ENCODE results near the gene NDOR1.

Gene NDOR1

DNA sequence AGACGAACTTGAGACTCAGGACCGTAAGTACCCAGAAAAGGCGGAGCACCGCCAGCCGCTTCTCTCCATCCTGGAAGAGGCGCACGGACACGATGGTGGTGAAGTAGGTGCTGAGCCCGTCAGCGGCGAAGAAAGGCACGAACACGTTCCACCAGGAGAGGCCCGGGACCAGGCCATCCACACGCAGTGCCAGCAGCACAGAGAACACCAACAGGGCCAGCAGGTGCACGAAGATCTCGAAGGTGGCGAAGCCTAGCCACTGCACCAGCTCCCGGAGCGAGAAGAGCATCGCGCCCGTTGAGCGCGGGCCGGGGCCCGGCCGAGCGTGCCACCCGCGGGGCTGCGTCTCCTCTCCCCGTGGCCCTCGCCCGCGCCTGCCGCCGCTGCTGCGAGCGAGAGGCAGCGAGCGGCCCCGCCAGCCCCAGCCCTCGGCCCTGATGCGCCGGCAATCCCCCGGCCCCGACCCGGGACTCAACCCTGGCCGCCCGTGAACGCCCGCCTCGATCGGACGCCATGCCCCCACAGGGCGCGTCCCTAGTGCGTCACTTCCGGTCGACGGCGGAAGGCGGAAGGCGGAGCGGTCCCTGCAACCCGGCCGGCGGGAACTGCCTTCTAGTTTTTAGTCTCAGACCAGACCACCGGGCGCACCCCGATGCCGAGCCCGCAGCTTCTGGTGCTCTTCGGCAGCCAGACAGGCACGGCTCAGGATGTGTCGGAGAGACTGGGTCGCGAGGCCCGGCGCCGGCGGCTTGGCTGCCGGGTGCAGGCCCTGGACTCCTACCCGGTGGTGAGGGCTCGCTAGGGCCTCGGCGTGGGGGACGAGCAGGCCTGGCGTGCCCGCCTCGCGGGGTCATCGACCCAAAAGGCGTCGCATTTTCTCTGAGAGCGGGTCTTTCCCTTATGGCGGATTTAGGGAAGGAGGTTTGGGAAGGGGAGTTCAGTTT lies at the start of gene NDOR1, which contains the start of gene TMEM203:
Gene NDOR1 (plus strand): TSS at position 575 of the 944 bp plus-strand sequence. CDS start 78 bp downstream, at position 653.
Gene TMEM203 (minus strand): TSS at position 523 of the 944 bp plus-strand sequence. CDS start 234 bp downstream, at position 289.
- peak; percentile 99 for DNase-seq

DNA sequence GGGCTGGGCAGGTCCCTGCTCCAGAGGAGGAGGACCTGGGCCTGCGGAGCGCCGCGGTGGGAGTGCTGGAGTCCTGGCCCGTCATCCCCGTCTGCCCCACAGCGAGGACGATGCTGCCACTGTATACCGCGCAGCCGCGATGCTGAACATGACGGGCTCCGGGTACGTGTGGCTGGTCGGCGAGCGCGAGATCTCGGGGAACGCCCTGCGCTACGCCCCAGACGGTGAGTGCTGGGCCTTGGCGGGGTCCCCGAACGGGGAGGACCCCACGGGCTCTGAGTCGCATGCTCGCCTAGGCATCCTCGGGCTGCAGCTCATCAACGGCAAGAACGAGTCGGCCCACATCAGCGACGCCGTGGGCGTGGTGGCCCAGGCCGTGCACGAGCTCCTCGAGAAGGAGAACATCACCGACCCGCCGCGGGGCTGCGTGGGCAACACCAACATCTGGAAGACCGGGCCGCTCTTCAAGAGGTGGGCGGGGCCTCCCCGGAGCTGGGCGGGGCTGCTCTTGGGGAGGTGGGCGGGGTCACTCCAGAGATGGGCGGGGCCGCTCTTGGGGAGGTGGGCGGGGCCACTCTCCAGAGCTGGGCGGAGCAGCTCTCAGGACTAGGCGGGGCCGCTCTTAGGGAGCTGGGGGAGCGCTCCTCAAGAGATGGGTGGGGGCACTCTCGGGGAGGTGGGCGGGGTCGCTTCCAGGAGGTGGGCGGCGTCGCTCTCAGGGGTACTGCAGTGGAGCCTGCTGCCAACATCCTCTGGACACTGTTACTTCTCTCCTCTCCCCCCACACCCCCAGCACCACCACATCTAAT lies 48.7 kb upstream of the NDOR1 start:
- DNase-seq: peak; percentile 90

DNA sequence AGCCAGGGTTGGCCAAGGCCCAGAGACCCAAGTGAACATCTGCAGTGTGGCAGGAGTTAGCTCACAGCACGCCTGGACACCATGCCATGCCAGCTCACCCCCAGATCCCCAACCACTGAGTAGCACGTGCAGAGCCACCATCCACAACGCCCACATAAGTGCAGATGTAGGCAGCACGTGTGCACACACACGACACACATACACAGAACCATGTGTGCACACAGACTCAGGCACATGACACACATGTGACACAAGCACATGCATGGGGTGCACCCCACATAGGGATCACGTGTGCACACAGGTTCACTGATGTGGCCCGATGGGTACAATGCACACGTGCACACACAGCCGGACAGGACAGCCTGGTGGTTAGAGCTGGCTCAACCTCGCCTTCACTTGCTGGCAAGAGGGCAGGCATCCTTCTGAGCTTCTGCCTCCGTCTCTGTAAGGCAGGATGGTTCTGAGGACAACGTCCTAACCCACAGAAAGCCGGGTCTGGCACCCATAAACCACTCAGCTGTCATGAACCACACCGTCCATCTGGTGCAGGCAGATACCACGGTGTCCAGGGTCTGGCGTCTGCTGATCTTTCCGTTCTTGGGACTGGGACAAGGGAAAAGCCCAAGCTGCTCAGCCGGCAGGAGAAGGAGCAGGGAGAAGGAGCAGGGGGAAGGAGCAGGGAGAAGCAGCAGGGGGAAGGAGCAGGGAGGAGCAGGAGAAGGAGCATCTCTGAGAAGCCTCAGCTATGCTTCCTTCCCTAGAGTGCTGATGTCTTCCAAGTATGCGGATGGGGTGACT lies 47.7 kb upstream of the NDOR1 start:
- DNase-seq: no peak

DNA sequence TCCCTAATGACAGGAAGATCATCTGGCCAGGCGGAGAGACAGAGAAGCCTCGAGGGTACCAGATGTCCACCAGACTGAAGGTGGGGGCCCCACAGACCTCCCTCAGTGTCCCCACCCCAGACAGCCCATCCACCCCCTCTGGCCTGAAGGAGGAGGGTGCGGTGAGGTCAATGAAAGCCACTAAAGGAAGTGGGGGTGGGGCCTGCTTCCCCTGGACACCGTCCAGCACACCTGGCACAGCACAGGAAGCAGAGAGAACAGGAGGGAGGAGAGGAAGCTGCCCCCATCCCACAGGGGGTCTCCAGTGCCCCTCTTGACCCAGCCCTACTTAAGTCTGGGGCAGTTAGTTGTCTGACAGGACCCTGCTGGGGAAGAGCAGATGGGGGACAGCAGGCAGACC lies 46.9 kb upstream of the NDOR1 start:
- no peak for DNase-seq

DNA sequence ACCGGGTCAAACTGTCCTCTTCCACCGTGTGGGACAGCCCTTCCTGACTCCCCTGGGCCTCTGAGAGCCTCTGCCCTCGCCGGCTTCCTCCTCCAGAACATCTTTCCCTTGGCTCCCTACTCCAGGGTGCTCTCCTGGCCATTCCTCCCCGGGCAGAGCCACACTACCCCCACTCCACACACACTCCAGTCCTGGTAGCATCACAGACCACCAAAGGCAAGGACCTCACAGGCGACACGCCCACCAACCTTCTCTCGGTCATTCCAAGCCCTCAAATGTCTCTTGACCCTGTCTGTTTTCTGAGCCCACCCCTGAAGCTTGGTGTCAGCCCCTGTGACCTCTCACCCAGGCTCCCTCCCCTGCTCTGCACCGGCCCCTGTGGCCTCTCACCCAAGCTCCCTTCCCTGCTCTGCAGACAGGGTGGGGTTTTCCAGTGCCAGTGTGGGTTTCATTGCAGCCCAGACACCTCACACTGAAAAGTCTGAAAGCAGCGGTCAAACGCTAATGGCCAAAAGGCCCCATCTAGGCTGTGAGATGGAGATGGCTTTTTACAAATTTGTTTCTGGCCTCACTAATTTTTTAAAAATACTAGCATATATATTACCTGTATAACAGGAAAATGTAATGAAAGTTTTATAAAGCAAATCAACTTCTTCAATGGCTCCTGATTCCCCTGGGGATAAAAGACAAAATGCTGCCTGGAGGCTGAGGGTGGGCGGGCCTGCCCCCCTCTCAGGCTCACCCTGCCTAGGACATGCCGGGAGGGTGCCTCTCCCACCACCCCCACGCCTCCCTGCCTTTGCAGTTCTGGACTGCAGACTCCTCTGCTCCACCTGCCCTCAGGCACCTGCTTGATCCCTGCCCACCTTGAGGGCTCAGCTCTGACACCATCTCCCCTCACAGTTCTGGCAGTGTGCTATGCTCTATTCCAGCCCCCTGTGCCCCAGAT lies 46.1 kb upstream of the NDOR1 start:
- no peak for DNase-seq

DNA sequence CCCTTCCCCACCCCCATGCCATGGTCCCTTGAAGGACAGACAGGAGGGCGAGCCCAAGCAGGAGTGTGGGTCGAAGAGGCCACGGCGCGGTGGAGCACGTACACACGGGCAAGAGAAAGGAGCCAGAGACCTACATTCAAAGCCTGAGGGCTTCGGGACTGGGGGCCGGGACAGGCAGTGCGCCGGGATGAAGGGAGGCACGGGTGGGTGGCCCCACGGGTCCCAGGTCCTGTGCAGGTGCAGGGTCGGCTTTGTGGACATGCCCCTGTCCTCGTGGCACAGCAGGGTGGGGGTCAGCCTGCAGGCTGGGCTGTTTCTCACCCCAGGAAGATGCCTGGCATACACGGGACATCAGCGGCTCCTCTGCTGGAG lies 45.5 kb upstream of the NDOR1 start:
- no peak for DNase-seq

DNA sequence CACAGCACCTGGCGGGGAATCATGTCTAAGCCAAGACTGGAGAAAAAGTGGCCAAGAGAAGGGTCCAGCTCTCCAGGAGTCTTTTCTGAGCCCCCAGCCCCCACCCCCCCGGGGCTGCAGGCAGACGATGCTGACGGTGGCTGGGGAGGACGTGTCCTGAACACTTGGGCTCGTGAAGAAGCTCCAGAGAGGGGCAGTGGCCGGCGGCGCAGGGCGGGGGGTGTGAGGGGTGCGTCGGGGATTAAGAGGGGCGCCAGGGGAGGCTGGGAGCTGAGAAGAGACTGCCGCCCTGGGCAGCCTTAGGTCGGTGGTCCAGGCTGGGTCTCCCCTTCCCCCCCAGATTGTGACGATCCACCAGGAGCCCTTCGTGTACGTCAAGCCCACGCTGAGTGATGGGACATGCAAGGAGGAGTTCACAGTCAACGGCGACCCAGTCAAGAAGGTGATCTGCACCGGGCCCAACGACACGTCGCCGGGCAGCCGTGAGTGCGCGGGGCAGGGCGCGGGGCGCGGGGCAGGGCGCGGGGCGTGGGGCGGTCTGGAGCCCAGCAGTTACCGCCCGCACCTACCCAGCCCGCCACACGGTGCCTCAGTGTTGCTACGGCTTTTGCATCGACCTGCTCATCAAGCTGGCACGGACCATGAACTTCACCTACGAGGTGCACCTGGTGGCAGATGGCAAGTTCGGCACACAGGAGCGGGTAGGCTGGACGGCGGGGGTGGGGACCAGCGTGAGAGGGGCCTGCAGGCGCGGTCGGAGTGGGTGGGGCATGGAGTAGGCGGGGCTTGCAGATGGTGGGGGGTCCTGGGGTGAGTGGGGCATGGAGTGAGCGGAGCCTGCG lies 44.6 kb upstream of the NDOR1 start:
- DNase-seq: no peak

DNA sequence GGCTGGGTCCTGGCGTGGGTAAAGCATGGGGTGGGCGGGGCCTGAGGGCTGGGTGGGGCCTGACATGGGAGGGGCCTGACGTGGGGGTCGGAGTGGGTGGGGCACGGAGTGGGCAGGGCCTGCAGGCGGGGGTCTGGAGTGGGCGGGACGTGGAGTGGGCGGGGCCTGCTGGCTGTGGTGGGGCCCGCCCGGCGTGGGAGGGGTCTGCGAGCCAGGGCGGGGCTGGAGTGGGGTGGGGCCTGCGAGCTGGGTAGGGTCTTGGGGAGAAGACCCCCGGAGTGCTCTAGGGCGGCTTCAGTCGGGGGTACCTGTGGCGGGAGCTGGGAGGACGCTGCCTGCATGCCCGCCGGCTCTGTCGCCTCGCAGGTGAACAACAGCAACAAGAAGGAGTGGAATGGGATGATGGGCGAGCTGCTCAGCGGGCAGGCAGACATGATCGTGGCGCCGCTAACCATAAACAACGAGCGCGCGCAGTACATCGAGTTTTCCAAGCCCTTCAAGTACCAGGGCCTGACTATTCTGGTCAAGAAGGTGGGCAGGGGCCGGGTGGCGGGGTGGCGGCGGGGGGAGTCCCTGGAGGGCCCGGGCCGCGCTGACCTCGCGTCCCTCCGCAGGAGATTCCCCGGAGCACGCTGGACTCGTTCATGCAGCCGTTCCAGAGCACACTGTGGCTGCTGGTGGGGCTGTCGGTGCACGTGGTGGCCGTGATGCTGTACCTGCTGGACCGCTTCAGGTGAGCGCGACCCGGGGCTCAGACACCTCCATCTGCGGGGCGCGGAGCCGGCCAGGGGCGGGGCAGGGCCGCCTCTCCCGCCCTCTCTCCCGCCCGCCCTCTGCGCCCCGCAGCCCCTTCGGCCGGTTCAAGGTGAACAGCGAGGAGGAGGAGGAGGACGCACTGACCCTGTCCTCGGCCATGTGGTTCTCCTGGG lies 43.7 kb upstream of the NDOR1 start:
- no peak for DNase-seq

DNA sequence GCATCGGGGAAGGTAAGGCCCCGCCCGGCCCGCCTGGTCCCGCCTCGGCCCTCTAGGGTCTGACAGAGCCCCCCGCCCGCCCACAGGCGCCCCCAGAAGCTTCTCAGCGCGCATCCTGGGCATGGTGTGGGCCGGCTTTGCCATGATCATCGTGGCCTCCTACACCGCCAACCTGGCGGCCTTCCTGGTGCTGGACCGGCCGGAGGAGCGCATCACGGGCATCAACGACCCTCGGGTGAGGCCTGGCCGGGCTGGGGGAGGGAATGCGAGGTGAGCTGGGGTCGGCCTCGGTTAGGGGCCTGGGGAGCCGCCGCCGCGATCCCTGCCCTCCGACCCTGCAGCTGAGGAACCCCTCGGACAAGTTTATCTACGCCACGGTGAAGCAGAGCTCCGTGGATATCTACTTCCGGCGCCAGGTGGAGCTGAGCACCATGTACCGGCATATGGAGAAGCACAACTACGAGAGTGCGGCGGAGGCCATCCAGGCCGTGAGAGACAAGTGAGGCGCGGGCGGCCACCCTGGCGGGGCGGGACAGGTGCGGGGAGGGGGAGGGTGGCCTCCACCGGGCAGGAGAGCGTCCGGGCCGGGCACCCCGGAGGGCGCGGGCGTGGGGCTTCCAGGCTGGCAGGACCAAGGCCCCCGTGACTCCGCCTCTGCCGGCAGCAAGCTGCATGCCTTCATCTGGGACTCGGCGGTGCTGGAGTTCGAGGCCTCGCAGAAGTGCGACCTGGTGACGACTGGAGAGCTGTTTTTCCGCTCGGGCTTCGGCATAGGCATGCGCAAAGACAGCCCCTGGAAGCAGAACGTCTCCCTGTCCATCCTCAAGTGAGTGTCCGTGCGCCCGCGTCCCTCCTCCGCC lies 42.8 kb upstream of the NDOR1 start:
- no peak for DNase-seq

DNA sequence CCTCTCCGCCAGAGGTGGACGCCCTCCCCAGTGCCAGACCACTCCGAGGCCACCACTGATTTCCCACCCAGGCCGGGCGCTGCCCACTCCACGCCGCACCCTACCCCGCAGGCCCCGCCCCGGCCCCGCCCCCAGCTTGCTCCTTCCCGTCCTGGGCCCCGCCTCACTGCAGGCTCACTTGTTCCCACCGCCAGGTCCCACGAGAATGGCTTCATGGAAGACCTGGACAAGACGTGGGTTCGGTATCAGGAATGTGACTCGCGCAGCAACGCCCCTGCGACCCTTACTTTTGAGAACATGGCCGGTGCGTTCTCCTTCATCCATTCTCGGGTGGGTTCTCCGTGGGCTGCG lies 42.2 kb upstream of the NDOR1 start:
- no peak for DNase-seq

DNA sequence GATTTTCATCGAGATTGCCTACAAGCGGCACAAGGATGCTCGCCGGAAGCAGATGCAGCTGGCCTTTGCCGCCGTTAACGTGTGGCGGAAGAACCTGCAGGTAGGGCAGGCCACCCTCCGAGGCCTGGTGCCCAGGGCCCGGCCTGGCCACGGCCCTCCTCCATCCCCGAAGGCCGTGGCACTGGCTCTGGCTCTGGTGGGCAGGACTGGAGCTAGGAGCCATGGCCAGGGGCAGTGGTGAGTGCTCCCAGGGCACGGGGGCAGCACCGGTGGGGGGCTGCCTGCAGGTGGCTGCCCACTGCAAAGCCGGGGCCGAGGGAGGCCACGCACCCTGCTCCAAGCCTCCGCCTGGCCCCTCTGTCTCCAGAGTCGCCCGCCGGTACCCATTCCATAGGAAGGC lies 41.7 kb upstream of the NDOR1 start:
- DNase-seq: no peak

DNA sequence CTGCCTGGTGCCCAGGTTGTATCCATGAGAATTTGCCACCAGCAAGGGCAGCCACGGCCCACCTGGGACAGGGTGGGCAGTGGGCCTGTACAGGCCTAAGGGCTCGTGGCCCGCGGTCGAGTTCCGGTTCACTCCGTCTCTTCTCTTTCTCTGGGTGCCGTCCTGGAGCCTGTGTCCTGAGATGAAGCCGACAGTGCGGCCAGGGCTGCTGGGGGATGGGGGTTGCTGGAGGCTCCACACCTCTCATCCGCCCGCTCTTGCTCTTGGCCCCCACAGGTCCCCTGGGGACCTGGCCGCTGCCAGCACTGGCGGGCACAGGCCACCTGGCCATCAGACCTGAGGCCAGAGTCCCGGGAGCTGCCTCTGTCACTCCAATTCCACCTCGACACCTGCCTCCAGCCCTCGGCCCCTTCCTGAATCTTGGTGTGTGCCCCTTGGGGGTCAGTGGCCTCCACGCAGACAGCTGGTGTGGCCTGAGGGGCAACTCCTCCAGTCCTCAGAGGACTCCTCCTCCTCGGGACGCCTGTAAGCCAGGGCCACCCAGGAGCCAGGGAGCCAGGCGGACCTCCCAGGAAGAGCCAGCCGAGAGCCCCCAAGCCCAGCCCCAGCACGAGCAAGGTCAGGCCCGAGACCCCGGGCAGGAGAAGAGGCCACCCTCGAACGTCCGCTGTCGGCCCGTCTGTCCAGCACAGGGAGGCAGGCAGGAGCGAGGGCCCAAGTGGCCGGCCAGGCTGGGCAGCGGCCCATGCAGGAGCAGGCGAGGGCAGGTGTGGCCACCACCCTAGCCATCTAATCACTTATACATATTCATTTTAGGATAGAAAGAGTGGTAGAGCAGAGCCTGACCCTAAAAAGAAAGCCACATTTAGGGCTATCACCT lies 40.9 kb upstream of the NDOR1 start:
- no peak for DNase-seq

DNA sequence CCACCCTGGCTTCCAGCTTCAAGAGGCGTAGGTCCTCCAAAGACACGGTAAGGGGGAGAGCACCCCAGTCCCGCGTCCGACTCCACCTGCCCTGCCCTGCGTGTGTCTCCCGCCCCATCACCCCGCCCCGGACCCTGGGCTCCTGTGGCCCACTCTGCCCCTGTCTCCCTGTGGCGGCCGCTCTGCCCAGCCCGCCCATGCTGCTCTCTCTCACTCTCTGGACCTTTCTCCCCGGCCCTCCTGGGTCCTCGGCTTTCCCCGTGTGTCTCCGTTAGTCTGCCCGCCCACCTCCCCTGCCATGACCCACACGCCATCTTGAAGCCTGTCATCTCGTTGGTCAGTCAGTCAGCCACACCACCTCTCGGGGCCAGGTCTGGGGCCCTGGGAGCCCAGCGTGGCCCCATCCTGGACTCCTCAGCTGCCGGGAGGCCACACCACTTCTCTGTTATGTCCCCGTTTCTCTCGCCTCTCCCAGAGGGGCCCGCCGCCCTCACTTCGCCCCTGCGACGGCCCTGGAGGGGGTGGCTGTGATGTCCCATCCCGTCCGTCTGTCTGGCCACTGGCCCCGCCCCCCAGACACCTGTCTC lies 40.2 kb upstream of the NDOR1 start:
- DNase-seq: no peak

DNA sequence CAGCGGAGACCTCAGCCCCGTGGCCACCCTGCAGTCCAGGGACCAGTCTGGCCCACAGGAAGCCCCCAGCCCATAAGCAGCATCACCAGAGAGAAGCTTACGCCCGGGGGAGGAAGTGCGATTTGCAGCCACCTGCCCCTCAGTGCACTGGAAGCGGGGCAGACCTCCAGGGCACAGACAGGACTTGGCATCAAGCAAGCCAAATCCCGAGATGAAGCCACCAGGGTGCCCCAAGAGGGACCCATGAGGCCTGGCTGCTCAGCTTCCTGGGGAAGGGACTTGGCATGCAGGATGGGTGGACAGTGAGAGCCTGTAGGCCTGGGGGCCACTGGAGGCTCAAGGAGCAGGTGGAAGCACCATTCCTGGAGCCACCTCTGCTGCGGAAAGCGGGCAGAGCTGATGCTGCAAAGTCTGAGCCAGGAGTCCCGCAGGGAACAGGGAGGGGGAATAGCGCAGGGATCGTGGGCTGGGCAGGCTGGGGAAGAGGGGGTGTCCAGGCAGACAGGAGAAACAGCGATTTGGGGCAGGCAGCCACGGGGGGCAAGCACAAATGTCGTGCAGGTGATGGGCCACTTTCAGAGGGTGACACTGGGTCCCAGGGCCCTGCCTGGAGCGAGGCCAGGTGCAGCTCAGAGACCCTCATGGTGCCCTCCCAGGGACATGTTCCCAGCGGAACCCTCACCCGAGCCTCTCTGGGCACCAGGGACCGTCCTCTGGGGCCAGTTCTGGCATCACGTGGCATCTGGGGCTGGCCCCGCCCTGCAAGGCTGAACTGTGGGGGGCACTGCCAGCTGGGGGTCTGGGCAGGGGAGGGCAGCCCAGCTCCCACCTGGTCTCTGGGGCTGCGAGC lies 38.9 kb upstream of the NDOR1 start:
- no peak for DNase-seq

DNA sequence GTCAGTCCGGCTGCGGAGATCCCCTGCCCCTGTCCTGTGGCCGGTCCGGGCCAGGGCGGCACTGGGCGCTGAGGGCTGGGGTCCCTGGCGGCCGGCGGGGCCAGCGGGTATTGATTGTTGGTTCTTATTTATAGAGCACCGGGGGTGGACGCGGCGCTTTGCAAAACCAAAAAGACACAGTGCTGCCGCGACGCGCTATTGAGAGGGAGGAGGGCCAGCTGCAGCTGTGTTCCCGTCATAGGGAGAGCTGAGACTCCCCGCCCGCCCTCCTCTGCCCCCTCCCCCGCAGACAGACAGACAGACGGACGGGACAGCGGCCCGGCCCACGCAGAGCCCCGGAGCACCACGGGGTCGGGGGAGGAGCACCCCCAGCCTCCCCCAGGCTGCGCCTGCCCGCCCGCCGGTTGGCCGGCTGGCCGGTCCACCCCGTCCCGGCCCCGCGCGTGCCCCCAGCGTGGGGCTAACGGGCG lies 38.2 kb upstream of the NDOR1 start:
- no peak for DNase-seq
